ENCODE data around the gene LRP1-AS.

LRP1-AS gene

DNA sequence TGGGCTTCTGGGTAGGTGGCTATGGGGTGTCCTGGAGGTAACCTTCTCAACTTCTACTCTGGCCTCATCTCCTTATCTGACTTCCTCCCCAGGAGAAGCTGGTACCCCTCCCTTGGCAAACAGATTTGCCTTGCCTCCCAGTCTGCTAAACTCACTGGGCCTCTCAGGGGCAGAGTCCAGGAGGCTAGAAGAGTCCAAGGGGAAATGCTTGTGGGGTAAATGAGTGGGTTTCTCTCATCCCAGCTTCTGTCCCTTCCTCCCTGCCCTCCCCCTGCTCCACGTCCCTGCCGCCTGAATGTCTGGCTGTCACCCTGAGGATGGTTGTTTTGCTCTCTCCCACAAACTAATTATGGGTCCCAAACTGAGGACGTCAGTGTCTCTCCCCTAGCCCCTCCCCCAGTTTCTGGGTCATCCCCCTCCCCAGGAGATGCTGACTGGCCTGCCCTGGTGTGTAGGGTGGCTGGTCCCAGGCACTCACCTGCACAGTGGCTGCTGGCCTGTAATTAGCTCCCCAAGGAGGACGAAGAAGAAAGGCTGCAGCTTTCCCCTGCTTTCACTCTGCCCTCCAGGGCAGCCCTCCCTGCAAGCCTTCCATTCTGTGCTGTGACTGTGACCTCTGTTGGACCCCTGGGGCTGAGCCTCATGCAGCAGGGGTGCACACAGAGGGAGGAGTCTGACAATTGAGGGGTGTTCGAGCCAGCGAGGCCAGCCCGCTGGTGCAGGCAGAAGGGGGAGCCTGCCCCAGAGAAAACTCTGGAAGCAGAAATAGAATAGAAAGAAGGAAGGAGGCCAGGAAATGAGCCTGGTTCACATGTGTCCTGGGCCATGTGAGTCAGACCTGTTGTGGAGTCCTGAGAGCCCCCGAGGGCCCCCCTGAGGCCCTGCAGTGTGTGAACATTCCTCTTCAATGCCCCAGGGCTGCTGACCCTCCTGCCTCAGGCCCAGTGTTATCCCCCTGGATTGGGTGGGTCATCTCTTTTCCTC, at the start of gene LRP1-AS:
LRP1-AS (minus strand) TSS at position 659 of the 984 bp plus-strand sequence.
- DNase-seq (ENCODE audit: low read depth in 2 of 3, low spot score in 2 of 3), result no peak

DNA sequence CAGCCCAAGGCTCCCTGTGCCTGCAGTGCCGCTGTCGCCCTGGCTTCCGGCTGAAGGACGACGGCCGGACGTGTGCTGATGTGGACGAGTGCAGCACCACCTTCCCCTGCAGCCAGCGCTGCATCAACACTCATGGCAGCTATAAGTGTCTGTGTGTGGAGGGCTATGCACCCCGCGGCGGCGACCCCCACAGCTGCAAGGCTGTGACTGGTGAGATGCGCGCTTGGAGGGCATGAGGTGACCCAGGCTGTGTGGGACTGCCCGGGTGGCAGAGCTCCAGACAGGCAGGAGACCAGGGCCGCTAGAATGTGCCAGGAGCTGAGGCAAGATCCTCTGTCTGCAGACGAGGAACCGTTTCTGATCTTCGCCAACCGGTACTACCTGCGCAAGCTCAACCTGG, 49.5 kb upstream of the LRP1-AS start:
- DNase-seq (ENCODE audit: low read depth in 2 of 3, low spot score in 2 of 3), result no peak

DNA sequence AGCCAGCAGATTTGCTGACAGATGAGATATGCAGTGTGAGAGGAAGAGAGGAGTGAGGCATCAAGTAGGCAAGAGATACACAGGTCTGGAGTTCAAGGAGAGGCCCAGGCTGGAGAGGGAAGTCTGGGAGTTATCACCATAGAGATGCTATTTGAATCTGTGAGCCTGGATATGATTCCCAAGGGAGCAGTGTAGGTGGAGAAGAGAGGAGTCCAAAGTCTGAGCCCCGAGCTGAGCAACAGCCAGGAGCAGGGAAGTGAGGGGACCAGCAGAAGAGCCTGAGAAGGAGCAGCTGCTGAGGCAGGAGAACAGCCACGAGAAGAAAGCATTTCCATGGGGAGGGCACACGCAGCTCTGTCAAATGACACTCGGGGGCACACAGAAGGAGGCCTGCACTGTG, 49.0 kb upstream of the LRP1-AS start:
- no peak for DNase-seq (ENCODE audit: low read depth in 2 of 3, low spot score in 2 of 3)

DNA sequence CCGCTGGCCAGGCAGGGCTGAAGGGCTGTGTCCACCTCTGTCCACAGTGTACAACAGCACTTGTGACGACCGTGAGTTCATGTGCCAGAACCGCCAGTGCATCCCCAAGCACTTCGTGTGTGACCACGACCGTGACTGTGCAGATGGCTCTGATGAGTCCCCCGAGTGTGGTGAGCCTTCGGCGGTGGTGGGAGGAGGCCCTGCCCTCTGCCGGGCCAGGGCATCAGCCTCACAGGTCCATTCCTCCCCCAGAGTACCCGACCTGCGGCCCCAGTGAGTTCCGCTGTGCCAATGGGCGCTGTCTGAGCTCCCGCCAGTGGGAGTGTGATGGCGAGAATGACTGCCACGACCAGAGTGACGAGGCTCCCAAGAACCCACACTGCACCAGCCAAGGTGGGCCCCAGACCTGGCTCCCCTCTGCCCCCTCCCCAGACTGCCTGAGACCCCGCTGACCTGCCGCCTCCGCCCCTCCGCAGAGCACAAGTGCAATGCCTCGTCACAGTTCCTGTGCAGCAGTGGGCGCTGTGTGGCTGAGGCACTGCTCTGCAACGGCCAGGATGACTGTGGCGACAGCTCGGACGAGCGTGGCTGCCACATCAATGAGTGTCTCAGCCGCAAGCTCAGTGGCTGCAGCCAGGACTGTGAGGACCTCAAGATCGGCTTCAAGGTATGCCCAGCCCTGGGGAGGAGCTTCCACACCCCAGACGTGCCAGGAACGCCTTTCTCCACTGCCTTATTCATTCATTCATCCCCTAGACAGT, 48.4 kb upstream of the LRP1-AS start:
- no peak for DNase-seq (ENCODE audit: low read depth in 2 of 3, low spot score in 2 of 3)

DNA sequence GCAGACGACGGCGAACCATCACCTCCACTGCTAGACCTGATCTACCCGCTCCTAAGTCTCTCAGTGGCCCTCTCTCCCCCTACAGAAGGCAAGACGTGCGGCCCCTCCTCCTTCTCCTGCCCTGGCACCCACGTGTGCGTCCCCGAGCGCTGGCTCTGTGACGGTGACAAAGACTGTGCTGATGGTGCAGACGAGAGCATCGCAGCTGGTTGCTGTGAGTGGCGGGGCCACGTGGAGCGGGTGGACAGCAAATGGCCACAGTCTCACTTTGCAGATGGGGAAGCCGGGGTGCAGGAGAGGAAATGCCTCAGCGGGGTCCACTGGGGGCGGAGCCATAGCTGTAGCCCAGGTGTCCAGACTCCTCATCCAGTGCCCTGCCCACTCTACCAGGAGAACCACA, 47.8 kb upstream of the LRP1-AS start:
- no peak for DNase-seq (ENCODE audit: low read depth in 2 of 3, low spot score in 2 of 3)

DNA sequence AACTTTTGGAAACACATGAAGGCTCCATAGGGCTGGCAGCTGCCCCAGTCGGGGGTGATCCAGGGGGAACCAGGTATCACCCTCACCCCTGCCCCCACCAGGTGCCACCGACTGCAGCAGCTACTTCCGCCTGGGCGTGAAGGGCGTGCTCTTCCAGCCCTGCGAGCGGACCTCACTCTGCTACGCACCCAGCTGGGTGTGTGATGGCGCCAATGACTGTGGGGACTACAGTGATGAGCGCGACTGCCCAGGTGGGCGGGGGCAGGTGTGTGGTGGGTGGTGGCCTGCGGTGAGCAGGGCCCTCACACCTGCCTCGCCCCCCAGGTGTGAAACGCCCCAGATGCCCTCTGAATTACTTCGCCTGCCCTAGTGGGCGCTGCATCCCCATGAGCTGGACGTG, 46.8 kb upstream of the LRP1-AS start:
- no peak for DNase-seq (ENCODE audit: low read depth in 2 of 3, low spot score in 2 of 3)

DNA sequence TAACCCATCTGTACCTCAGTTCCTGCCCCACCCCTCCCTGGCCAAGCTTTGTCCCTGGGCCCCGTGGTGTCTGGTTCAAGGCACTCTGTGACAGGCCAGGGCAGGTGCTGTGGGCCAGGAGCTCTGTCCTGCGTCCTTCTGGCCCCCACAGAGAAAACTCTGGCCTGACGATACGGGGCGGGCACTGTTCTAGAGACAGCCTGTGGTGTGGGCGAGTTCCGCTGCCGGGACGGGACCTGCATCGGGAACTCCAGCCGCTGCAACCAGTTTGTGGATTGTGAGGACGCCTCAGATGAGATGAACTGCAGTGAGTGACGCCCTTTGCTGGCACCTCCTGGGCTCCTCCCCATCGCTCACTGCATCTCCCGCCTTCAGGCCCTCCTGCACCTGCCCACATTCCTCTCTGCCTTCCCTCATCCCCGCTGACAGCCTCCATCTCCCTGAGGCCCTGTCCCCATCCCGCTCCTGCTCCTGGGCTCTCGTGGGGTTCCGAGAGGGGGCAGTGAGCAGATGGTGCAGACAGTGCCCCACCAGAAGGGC, 46.4 kb upstream of the LRP1-AS start:
- DNase-seq (ENCODE audit: low read depth in 2 of 3, low spot score in 2 of 3), result no peak

DNA sequence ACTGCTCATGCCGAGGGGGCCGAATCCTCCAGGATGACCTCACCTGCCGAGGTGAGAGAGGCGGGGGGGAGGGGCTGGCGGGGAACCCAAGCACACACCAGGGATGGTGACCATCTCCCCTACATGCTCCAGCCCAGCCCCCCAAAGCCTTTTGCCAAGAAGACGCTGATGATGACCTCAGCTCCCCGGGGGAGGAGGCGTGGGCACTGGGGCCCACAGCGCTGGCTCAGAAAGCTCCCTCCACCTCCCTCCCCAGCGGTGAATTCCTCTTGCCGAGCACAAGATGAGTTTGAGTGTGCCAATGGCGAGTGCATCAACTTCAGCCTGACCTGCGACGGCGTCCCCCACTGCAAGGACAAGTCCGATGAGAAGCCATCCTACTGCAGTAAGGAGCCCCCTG, 45.5 kb upstream of the LRP1-AS start:
- DNase-seq (ENCODE audit: low read depth in 2 of 3, low spot score in 2 of 3), result no peak

DNA sequence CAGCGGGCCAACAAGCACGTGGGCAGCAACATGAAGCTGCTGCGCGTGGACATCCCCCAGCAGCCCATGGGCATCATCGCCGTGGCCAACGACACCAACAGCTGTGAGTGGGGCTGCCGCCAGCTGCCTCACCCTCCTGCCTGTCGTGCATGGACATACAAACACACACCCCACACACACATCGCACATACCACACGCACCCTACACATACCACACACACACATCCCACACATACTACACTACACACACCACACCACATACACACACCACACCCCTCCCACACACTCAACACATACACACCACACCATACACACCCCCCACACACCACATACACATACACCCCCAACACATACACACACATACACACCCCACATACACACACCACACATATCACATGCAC, 44.0 kb upstream of the LRP1-AS start:
- no peak for DNase-seq (ENCODE audit: low read depth in 2 of 3, low spot score in 2 of 3)

DNA sequence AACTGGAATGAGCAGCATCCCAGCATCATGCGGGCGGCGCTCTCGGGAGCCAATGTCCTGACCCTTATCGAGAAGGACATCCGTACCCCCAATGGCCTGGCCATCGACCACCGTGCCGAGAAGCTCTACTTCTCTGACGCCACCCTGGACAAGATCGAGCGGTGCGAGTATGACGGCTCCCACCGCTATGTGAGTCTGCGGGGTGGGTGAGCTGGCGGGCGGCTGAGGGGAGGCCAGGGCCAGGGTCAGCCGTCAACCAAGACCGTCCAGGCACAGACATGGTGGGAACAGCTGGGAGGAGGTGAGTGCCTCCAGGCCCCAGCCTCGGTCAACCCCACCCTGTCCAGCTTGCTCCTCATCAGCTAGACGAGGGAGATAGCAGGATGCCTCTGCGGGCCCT, 43.4 kb upstream of the LRP1-AS start:
- no peak for DNase-seq (ENCODE audit: low read depth in 2 of 3, low spot score in 2 of 3)

DNA sequence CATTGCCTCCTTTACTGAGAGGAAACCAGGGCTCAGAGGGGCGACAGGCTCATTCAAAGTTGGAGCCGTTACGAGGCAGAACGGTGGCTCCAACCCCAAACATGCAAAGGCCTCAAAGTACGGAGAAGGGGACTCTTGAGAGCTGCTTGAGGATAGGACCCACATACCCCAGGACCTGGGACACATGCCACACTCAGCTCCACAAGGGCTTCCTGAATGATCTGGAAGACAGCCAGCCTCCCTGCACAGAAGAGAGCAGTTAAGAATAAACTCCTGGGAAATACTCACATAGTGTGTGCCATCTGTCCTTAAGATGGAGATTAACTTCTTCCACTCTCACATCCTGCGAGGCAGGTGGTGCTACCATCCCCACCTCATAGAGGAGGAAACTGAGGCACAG, 42.6 kb upstream of the LRP1-AS start:
- no peak for DNase-seq (ENCODE audit: low read depth in 2 of 3, low spot score in 2 of 3)

DNA sequence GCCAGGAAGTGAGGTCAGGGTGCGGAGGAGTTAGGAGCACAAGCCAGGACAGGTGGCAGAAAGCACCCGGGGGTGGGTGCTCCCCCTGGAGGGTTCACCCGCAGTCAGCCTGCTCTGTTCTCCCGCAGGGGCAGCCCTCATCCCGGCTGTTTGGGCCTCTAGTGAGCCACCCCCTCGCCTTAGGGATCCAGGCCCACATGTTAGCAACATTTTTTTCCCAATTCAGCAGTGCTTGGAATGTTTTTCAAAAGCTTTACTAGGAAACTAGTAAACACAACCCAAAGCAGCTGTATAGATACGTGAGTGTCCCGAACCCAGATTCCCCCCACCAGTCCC, 40.6 kb upstream of the LRP1-AS start:
- no peak for DNase-seq (ENCODE audit: low read depth in 2 of 3, low spot score in 2 of 3)

DNA sequence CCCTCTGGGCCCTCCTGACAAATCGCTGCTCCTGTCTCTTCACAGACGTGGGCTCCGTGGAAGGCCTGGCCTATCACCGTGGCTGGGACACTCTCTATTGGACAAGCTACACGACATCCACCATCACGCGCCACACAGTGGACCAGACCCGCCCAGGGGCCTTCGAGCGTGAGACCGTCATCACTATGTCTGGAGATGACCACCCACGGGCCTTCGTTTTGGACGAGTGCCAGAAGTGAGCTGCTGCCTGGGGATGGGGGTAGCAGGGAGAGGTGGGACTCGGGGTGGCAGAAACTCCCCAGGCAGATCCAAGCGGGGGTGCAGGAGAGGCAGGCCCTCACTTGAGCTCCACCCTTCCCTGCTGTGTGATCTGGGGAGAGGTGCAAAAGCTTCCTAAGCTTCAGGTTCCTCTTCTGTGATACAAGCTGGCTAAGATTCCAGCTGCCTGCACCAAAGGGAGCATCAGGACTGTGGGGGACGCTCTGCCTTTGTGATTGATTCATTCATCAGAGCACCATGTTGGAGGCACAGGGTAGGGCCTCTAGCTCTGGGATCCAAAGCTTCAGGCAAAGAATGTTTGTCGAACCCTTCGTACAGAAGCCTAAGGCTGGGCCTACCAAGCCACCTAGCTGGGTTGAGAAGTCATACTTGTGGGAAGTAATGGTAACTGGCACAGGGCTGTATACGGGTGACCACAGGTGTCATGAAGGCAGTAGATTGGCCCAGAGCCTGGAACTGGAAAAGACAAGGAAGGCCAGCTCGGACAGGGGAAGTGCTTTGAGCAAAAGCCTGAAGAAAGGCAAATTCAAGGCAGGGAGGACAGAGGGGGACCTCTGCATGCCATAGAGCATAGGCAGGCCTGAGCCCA, 40.0 kb upstream of the LRP1-AS start:
- DNase-seq (ENCODE audit: low read depth in 2 of 3, low spot score in 2 of 3), result no peak

DNA sequence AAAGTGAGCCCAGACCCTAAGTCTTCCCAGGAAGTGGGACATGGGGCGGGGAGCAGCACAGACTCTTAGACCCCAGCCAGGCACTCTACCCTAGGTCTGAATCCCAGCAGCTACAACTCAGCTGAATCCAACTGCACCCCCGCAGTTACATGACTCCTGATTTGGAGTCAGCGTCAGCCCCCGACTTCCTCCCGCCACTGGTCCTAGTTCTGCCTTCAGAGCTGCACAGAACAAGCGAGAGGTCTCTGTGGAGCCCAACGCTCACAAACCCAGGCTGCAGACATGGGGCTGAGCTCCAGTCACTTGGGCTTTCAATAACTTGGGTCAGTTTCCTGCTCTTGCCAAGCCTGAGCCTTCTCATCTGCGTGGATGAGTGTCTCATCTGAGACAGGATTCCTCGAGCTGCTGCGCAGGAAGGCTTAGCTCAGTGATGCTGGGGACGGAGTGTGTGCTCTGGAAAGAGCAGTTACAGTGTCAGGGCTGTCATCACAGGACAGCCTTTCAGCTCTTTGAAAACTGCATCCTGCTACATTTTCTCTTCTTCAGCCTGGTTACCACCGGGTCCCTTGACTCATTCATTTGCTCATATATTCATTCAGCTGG, 38.6 kb upstream of the LRP1-AS start:
- DNase-seq (ENCODE audit: low read depth in 2 of 3, low spot score in 2 of 3), result no peak

DNA sequence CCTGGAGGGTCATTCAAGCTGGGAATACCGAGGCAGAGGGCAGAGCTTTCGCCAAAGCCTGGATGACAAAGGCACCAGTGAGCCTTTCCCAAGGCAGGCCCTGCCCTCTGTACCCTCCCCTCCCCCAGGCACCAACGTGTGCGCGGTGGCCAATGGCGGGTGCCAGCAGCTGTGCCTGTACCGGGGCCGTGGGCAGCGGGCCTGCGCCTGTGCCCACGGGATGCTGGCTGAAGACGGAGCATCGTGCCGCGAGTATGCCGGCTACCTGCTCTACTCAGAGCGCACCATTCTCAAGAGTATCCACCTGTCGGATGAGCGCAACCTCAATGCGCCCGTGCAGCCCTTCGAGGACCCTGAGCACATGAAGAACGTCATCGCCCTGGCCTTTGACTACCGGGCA, 38.0 kb upstream of the LRP1-AS start:
- DNase-seq (ENCODE audit: low read depth in 2 of 3, low spot score in 2 of 3), result no peak

DNA sequence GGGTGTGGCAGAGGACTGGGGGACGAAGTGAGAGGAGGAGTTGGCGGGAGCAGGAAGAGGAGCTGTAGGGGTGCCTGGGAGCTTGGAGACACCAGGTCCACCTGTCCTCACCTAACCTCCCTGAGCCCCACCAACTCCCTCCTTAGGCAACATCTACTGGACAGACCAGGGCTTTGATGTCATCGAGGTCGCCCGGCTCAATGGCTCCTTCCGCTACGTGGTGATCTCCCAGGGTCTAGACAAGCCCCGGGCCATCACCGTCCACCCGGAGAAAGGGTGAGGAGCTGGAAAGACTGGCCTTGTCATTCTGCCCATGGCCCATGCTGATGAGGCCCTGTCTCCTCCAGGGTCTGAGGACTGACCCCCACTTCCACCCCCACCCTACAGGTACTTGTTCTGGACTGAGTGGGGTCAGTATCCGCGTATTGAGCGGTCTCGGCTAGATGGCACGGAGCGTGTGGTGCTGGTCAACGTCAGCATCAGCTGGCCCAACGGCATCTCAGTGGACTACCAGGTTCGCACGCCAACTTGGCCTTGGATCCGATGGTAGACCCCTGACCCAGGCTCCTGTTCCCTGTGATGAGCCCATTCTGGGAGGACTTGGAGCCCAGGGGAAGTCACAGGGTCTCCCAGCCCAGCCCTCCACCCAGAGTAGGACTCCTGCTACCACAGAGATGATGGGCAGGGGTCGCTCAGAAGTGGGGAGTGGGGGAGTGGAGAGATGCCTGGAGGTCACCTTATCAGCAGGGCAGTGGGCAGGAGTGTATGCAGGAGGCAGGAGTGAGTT, 36.7 kb upstream of the LRP1-AS start:
- DNase-seq (ENCODE audit: low read depth in 2 of 3, low spot score in 2 of 3), result no peak

DNA sequence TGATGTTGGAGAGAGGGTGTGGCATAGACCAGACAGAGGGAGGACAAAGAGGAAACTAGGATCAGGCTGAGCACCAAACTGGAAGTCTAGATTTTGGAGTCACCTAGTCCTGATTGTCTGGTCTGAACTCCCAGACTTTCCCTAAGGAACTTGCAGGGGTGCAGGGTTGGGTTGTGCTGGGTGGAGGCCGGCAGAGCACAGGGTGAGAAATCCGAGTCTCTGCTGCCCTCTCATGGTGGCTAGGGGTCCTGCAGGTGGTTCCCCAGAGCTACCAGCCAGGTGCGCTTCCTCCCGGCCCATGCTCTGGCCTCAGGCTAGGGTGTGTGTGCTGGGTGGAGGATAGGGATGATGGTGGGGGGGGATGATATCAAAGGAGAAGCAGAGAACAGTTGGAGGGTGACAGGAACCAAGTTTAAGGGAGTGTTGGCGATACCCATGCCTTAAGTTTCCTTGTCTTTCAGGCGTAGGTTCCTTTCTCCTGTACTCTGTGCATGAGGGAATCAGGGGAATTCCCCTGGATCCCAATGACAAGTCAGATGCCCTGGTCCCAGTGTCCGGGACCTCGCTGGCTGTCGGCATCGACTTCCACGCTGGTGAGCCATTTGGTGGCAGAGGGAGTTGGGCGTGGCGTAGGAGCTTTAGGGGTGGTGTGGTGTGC, 35.6 kb upstream of the LRP1-AS start:
- DNase-seq (ENCODE audit: low read depth in 2 of 3, low spot score in 2 of 3), result peak; percentile 44 to 75 (median 71)

DNA sequence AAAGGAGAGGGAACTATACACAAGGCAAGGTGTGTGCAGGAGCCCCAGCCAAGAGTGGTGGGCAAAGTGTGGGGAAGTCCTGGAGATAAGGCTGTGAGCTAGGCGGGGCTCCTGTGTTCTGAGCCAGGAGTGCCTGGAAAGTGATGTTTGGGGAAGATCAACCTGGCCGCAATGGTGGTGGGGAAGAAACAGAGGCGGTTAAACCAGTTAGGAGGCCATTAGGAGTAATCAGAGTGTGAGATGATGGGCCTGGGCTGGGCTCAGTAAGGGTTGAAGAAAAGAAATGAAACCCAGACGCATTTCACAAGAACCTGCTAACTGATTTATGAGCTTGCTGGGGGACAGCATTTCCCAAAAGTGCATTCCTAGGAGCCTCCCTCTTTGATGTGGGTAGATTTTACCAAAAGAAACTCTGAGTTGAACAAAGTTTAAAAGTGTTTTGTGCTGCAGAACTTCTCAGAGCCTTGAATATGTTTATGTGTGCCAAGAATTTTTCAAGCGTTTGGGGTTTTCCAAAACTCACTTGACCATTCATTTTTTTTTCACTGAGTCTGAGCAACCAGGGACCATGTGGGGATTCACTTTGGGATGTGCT, 34.2 kb upstream of the LRP1-AS start:
- no peak for DNase-seq (ENCODE audit: low read depth in 2 of 3, low spot score in 2 of 3)

DNA sequence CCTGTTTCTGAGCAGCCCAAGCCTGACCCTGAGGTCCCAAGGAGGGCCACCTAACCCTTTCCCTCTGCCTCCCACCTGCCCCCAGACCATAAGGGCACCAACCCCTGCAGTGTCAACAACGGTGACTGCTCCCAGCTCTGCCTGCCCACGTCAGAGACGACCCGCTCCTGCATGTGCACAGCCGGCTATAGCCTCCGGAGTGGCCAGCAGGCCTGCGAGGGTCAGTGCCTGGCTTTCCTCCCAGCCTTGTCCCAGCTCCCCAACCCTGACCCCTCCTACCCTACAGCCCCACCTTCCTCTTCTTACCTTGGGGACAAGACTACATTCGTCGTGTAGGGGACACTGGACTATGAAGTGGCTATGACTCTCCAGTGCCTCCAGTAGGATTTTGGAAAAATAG, 33.7 kb upstream of the LRP1-AS start:
- no peak for DNase-seq (ENCODE audit: low read depth in 2 of 3, low spot score in 2 of 3)
